Ishikawa (cell line): Measurements from ENCODE around the gene ERICH4.

ENCODE experiments used
- CEBPB ChIP-seq: IDR thresholded peaks from 2 replicates; pipeline ENCODE4 v1.6.1; 2012
- CREB1 ChIP-seq: IDR thresholded peaks from 2 replicates; pipeline ENCODE4 v1.6.1; 2012; ENCODE audit warnings: low read depth
- EGR1 ChIP-seq: IDR thresholded peaks from 2 replicates; pipeline ENCODE4 v1.6.1; 2012
- EP300 ChIP-seq: IDR thresholded peaks from 2 replicates; pipeline ENCODE4 v1.6.1; 2012; ENCODE audit warnings: borderline replicate concordance
- FOXM1 ChIP-seq: IDR thresholded peaks from 2 replicates; pipeline ENCODE4 v1.6.1; 2012; ENCODE audit warnings: low read depth, borderline replicate concordance
- NFIC ChIP-seq: IDR thresholded peaks from 2 replicates; pipeline ENCODE4 v1.6.1; 2012
- RAD21 ChIP-seq: IDR thresholded peaks from 2 replicates; pipeline ENCODE4 v1.6.1; 2012; ENCODE audit warnings: low read depth
- TAF1 ChIP-seq: IDR thresholded peaks from 2 replicates; pipeline ENCODE4 v1.6.1; 2012; ENCODE audit warnings: low read depth, mild to moderate bottlenecking
- TCF12 ChIP-seq: IDR thresholded peaks from 2 replicates; pipeline ENCODE4 v1.6.1; 2012; ENCODE audit warnings: low read depth
- TEAD4 ChIP-seq: IDR thresholded peaks from 2 replicates; pipeline ENCODE4 v1.6.1; 2012
- USF1 ChIP-seq: IDR thresholded peaks from 2 replicates; pipeline ENCODE4 v1.6.1; 2012
- YY1 ChIP-seq: IDR thresholded peaks from 2 replicates; pipeline ENCODE4 v1.6.1; 2012; ENCODE audit warnings: low read depth
- ZBTB7A ChIP-seq: IDR thresholded peaks from 2 replicates; pipeline ENCODE4 v1.6.1; 2012; ENCODE audit warnings: low read depth
- TF ChIP-seq, protein P1 (sequence below): IDR thresholded peaks from 2 replicates; pipeline ENCODE4 v1.6.1; 2012; ENCODE audit warnings: low read depth, mild to moderate bottlenecking
- TF ChIP-seq, protein P2 (sequence below): IDR thresholded peaks from 2 replicates; pipeline ENCODE4 v1.6.1; 2012

ERICH4 gene

DNA sequence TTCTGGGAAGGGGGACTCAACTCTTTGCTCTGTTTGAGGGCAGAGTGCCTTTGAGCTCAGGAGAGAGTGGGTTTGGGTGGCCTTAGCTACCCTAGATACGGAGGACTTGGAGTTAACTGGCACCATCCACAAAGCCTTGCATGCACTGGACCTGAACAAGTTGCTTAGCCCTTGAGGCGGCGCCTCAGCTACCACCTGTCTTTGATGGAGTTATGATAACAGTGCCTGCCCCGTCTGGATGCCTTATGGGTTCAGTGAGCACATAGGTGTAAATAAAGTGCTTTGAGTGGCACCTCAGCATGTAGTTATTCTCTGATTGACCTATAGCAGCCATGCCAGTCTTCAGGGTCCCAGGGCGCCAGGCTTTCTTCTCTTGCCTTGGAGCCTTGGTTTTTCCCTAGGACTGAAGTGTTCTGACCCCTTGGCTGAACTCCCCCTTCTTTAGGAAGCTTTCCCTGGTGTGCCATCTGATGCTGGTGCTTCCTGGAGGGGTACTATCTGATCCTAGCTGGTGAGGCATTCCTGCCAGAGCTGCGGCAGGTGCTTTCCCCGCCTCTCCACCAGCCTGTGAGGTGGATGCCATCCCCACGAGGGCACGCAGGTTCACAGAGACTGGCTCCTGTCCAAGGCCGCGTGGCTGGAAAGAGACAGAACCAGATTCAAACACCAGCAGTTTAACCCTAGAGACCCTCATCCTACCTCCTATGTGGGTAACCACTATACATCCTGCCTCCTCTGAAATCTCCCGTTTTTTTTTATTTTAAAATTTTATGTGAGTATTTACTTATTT lies 39.6 kb upstream of the ERICH4 start:
- TF ChIP-seq USF1 (no peak), YY1 (no peak), TCF12 (no peak), EGR1 (no peak), TAF1 (no peak), NFIC (no peak), TEAD4 (no peak), CEBPB (no peak), CREB1 (no peak), FOXM1 (no peak), EP300 (no peak), RAD21 (no peak), ZBTB7A (no peak)
- TF ChIP-seq, protein P1, sequence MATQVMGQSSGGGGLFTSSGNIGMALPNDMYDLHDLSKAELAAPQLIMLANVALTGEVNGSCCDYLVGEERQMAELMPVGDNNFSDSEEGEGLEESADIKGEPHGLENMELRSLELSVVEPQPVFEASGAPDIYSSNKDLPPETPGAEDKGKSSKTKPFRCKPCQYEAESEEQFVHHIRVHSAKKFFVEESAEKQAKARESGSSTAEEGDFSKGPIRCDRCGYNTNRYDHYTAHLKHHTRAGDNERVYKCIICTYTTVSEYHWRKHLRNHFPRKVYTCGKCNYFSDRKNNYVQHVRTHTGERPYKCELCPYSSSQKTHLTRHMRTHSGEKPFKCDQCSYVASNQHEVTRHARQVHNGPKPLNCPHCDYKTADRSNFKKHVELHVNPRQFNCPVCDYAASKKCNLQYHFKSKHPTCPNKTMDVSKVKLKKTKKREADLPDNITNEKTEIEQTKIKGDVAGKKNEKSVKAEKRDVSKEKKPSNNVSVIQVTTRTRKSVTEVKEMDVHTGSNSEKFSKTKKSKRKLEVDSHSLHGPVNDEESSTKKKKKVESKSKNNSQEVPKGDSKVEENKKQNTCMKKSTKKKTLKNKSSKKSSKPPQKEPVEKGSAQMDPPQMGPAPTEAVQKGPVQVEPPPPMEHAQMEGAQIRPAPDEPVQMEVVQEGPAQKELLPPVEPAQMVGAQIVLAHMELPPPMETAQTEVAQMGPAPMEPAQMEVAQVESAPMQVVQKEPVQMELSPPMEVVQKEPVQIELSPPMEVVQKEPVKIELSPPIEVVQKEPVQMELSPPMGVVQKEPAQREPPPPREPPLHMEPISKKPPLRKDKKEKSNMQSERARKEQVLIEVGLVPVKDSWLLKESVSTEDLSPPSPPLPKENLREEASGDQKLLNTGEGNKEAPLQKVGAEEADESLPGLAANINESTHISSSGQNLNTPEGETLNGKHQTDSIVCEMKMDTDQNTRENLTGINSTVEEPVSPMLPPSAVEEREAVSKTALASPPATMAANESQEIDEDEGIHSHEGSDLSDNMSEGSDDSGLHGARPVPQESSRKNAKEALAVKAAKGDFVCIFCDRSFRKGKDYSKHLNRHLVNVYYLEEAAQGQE: no peak
- TF ChIP-seq, protein P2, sequence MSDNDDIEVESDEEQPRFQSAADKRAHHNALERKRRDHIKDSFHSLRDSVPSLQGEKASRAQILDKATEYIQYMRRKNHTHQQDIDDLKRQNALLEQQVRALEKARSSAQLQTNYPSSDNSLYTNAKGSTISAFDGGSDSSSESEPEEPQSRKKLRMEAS: no peak

GRCh38 chr19:41405776-41406175 lies 37.2 kb upstream of the ERICH4 start:
- TF ChIP-seq ZBTB7A (no peak), USF1 (no peak), TCF12 (no peak), CREB1 (no peak), EGR1 (no peak), CEBPB (no peak), EP300 (no peak), TEAD4 (no peak), NFIC (no peak), FOXM1 (no peak), TAF1 (no peak), RAD21 (no peak), YY1 (no peak)
- TF ChIP-seq, protein P2: no peak
- TF ChIP-seq, protein P1: no peak

DNA sequence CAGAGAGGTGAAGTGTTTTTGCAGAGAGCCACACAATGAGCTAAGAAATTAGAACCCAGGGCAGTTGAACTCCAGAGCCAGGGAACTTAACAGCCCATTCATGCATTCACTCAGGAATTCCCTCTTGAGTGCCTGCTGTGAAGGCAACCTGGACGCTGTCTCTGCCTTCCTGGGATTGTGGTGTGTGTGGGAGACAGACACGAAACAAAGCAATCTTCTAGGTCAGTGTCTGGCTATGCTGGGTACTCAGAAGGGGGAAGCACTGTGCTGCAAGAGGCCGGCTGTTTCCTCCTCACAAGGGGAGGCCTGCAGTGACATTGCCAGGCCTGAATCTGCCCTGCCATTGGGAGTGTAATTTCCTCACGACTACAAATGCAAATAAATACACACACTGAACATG lies 35.7 kb upstream of the ERICH4 start:
- TF ChIP-seq CREB1: no peak
- peak; percentile 58 for TF ChIP-seq TEAD4
- no peak for TF ChIP-seq EGR1
- TF ChIP-seq, protein P1: no peak
- no peak for TF ChIP-seq CEBPB
- no peak for TF ChIP-seq EP300

GRCh38 chr19:41408256-41408655 lies 34.7 kb upstream of the ERICH4 start:
- TF ChIP-seq TEAD4 (no peak), CREB1 (no peak), TAF1 (no peak), RAD21 (no peak), CEBPB (no peak), EGR1 (no peak), EP300 (no peak), YY1 (no peak)
- TF ChIP-seq, protein P2: no peak
